ENCODE measurements around the gene RBM25.

- TF ChIP-seq ZSCAN23 (tag by site-specific recombination; IDR thresholded peaks at IDR 0.05) (no peak), CTCF (tag by site-specific recombination; IDR thresholded peaks at IDR 0.05) (no peak), ZBTB17 (tag by site-specific recombination; IDR thresholded peaks at IDR 0.05) (no peak), ZNF280C (tag by site-specific recombination; IDR thresholded peaks at IDR 0.05) (no peak), ZNF571 (tag by site-specific recombination; IDR thresholded peaks at IDR 0.05) (no peak), PRDM4 (tag by site-specific recombination; IDR thresholded peaks at IDR 0.05) (no peak), ZNF707 (tag by site-specific recombination; IDR thresholded peaks at IDR 0.05) (no peak), MEIS1 (CRISPR knock-in tag; IDR thresholded peaks at IDR 0.05; ENCODE audit: borderline replicate concordance) (no peak), ZBTB6 (tag by site-specific recombination; IDR thresholded peaks at IDR 0.05) (no peak), ZNF133 (tag by site-specific recombination; IDR thresholded peaks at IDR 0.05) (no peak), ZFP37 (tag by site-specific recombination; IDR thresholded peaks at IDR 0.05) (no peak), ZFP3 (tag by site-specific recombination; IDR thresholded peaks at IDR 0.05; ENCODE audit: low read depth) (no peak), ZNF350 (tag by site-specific recombination; IDR thresholded peaks at IDR 0.05) (no peak), ZNF37A (tag by site-specific recombination; IDR thresholded peaks at IDR 0.05) (no peak)
These were observed 764 bp downstream of the RBM25 start for GRCh38 chr14:73058922-73059673.

Measured in HEK293 (cell line).